BLaER1 treated with 17β-estradiol and CSF1 and Interleukin-3, amounts not matched to agents 10 nM and 100 nM (cell line): ENCODE results near the gene FARS2.

Experiments used
- H3K27ac ChIP-seq, 11 experiments: shearing (Covaris generic); formaldehyde crosslinking; 2 replicates each; pipeline ENCODE4 v1.8.1; 2022
- H3K27me3 ChIP-seq, 11 experiments: shearing (Covaris generic); formaldehyde crosslinking; 2 replicates each; pipeline ENCODE4 v1.8.1; 2022
- H3K36me3 ChIP-seq, 11 experiments: shearing (Covaris generic); formaldehyde crosslinking; 2 replicates each; pipeline ENCODE4 v1.8.1; 2022
- H3K4me1 ChIP-seq, 10 experiments: shearing (Covaris generic); formaldehyde crosslinking; 2 replicates each; pipeline ENCODE4 v1.8.1; 2022
- H3K4me2 ChIP-seq, 11 experiments: shearing (Covaris generic); formaldehyde crosslinking; 2 replicates each; pipeline ENCODE4 v1.8.1; 2022
- H3K4me3 ChIP-seq, 10 experiments: shearing (Covaris generic); formaldehyde crosslinking; 2 replicates each; pipeline ENCODE4 v1.8.1; 2022
- H3K9ac ChIP-seq, 11 experiments: shearing (Covaris generic); formaldehyde crosslinking; 2 replicates each; pipeline ENCODE4 v1.8.1; 2022
- H3K9me3 ChIP-seq, 11 experiments: shearing (Covaris generic); formaldehyde crosslinking; replicated peaks in 1 of 11; 2 replicates each; pipeline ENCODE4 v1.8.1; 2022
- H4K20me1 ChIP-seq, 11 experiments: shearing (Covaris generic); formaldehyde crosslinking; 2 replicates each; pipeline ENCODE4 v1.8.1; 2022
- Cebpa-rat ChIP-seq, 11 experiments: shearing (Covaris generic); IDR thresholded peaks; 2 replicates each; pipeline ENCODE4 v1.8.1; 2022

The FARS2 gene

DNA sequence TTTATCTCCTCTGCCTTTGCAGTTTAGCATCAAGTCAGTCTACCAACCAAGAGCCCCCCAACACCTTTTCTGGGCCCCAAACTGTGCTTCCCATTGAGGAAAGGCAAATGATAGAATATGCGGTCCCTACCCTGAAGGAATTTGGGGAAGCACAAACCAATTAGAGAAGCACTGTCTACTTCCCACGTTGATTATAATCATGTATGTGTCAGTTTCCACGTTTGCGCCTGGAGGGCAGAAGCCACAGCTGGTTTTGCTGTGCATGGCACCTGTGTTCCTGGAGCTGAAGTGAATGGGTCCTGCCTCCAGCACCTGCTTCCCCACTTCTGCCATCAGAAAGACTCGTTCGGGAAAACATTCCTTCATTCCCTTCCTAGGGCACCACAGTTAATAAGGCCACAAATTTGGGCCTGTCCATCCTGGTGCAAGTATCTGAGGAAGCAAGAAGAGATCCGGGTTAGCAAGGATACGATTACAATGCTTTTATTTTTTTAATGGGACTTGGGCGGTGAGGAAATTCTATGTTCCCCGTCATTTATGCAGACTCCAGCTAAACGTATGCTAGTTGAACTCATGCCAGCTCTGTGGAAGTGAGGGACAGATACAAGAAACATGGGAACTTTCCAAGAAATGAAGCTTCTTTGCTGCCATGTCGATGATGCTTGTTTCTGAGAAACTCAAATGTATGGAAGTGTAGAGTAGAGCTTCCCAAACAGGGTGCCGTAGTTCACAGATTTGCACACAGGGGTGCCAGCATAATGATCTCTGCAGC lies 411.9 kb downstream of the FARS2 start:
- Histone ChIP-seq H3K4me2 (peak overlapping the region in 5 of 11 experiments; percentile 68 to 79 (median 76); a peak in 9 of 22 replicates), H3K4me1 (peaks cover 14 to 56% (median 22%) of the 10 kb centered on the region in 10 experiments), H3K27ac (peak overlapping the region in 2 of 11 experiments; percentile 18 to 81; a peak in 2 of 22 replicates), H4K20me1 (no peaks in the 10 kb centered on the region), H3K9ac (no peak overlapping the region), H3K9me3 (peaks cover 0 to 12% (median 8%) of the 10 kb centered on the region in 11 experiments; a peak in 11 of 22 replicates), H3K27me3 (no peaks in the 10 kb centered on the region), H3K4me3 (no peak overlapping the region), H3K36me3 (peaks cover 0 to 8% (median 0%) of the 10 kb centered on the region in 11 experiments; a peak in 2 of 22 replicates)
- TF ChIP-seq Cebpa-rat (IDR thresholded peaks at IDR 0.05) = no peak

DNA sequence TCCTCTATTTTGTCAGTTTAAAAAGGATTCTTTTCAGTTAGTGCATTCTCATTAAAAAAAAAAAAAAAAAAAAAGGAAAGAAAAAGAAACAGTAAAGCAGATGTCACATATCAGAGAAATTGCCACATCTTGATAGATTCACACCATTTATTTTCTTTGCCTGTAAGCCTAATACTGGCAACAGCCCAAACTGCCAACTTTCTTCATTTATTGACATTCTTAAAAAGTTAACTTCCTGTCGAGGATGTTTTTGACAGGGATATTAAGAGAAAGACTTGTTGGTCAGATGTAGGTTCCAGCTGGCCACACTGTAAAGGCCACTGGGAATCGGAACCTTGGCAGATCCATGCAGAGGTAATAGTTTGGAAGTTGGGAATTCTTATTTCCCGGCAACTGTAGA lies 412.8 kb downstream of the FARS2 start:
- Histone ChIP-seq H3K27me3 (no peaks in the 10 kb centered on the region), H3K9me3 (peaks cover 0 to 12% (median 8%) of the 10 kb centered on the region in 11 experiments; a peak in 11 of 22 replicates), H3K4me1 (peaks cover 12 to 59% (median 23%) of the 10 kb centered on the region in 10 experiments), H3K36me3 (peaks cover 0 to 8% (median 0%) of the 10 kb centered on the region in 11 experiments; a peak in 2 of 22 replicates), H3K9ac (no peak overlapping the region), H3K4me2 (peak overlapping the region in 2 of 11 experiments; percentile 74 to 79; a peak in 5 of 22 replicates), H3K4me3 (no peak overlapping the region), H3K27ac (no peak overlapping the region), H4K20me1 (no peaks in the 10 kb centered on the region)
- TF ChIP-seq Cebpa-rat (IDR thresholded peaks at IDR 0.05) = no peak

GRCh38 chr6:5674721-5675120 lies 413.4 kb downstream of the FARS2 start:
- no peak overlapping the region for H3K9ac ChIP-seq
- H3K27ac ChIP-seq = peak overlapping the region in 1 of 11 experiments; percentile 14; a peak in 1 of 22 replicates
- peaks cover 18 to 65% (median 29%) of the 10 kb centered on the region in 10 experiments for H3K4me1 ChIP-seq
- peaks cover 0 to 8% (median 0%) of the 10 kb centered on the region in 11 experiments; a peak in 2 of 22 replicates for H3K36me3 ChIP-seq
- TF ChIP-seq Cebpa-rat (IDR thresholded peaks at IDR 0.05) = no peak
- no peaks in the 10 kb centered on the region for H3K27me3 ChIP-seq
- peaks cover 0 to 12% (median 8%) of the 10 kb centered on the region in 11 experiments; a peak in 11 of 22 replicates for H3K9me3 ChIP-seq
- peak overlapping the region in 2 of 11 experiments; percentile 74 to 79; a peak in 5 of 22 replicates for H3K4me2 ChIP-seq
- no peaks in the 10 kb centered on the region for H4K20me1 ChIP-seq
- no peak overlapping the region for H3K4me3 ChIP-seq

DNA sequence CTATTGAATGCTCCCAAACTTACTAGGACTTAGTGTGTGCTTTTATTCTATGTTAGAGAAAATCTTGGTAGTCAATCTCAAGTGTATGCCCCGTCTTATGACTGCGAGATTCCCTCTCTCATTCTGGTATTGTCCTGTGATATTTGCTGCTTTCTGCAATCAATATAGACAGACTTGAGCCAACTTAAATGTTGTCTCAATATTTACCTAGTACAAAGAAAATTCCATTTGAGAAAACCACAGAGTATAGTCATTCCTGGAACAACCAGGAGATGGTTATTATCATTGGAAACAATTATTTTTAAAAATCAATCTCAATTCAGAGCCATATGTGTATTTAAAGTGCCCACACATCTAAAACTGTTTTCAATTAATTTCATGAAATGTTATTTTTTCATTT lies 415.4 kb downstream of the FARS2 start:
- Histone ChIP-seq H3K27ac (no peak overlapping the region), H3K9me3 (peaks cover 0 to 10% (median 5%) of the 10 kb centered on the region in 11 experiments; a peak in 11 of 22 replicates), H4K20me1 (no peaks in the 10 kb centered on the region), H3K4me2 (no peak overlapping the region), H3K4me1 (peaks cover 29 to 70% (median 37%) of the 10 kb centered on the region in 10 experiments), H3K4me3 (no peak overlapping the region), H3K36me3 (peaks cover 0 to 6% (median 0%) of the 10 kb centered on the region in 11 experiments; a peak in 2 of 22 replicates), H3K27me3 (no peaks in the 10 kb centered on the region), H3K9ac (no peak overlapping the region)
- no peak for TF ChIP-seq Cebpa-rat (IDR thresholded peaks at IDR 0.05)

GRCh38 chr6:5677219-5678000 lies 416.1 kb downstream of the FARS2 start:
- H3K27me3 ChIP-seq = no peaks in the 10 kb centered on the region
- H3K27ac ChIP-seq = no peak overlapping the region
- H3K36me3 ChIP-seq = no peaks in the 10 kb centered on the region
- peaks cover 29 to 70% (median 33%) of the 10 kb centered on the region in 10 experiments for H3K4me1 ChIP-seq
- TF ChIP-seq Cebpa-rat (IDR thresholded peaks at IDR 0.05) = no peak
- H3K4me3 ChIP-seq = no peak overlapping the region
- H3K9ac ChIP-seq = no peak overlapping the region
- H4K20me1 ChIP-seq = no peaks in the 10 kb centered on the region
- no peak overlapping the region for H3K4me2 ChIP-seq
- H3K9me3 ChIP-seq = peaks cover 0 to 3% (median 0%) of the 10 kb centered on the region in 11 experiments; a peak in 2 of 22 replicates

GRCh38 chr6:5679270-5679669 lies 418.0 kb downstream of the FARS2 start:
- H3K9me3 ChIP-seq = peaks cover 0 to 11% (median 0%) of the 10 kb centered on the region in 11 experiments; a peak in 4 of 22 replicates
- peaks cover 27 to 54% (median 30%) of the 10 kb centered on the region in 10 experiments for H3K4me1 ChIP-seq
- H3K4me3 ChIP-seq = no peak overlapping the region
- no peaks in the 10 kb centered on the region for H3K36me3 ChIP-seq
- no peak for TF ChIP-seq Cebpa-rat (IDR thresholded peaks at IDR 0.05)
- peak overlapping the region in 7 of 11 experiments; percentile 10 to 41 (median 39); a peak in 10 of 22 replicates for H3K27ac ChIP-seq
- no peaks in the 10 kb centered on the region for H3K27me3 ChIP-seq
- no peaks in the 10 kb centered on the region for H4K20me1 ChIP-seq
- H3K4me2 ChIP-seq = peak overlapping the region; percentile 43 to 84 (median 68)
- no peak overlapping the region for H3K9ac ChIP-seq

GRCh38 chr6:5679691-5680090 lies 418.4 kb downstream of the FARS2 start:
- H3K27ac ChIP-seq = peak overlapping the region in 7 of 11 experiments; percentile 10 to 42 (median 39); a peak in 14 of 22 replicates
- H3K4me3 ChIP-seq = no peak overlapping the region
- H3K36me3 ChIP-seq = no peaks in the 10 kb centered on the region
- H3K9ac ChIP-seq = no peak overlapping the region
- peaks cover 0 to 11% (median 0%) of the 10 kb centered on the region in 11 experiments; a peak in 4 of 22 replicates for H3K9me3 ChIP-seq
- TF ChIP-seq Cebpa-rat (IDR thresholded peaks at IDR 0.05) = no peak
- no peaks in the 10 kb centered on the region for H4K20me1 ChIP-seq
- H3K4me2 ChIP-seq = peak overlapping the region; percentile 43 to 84 (median 68)
- peaks cover 27 to 50% (median 30%) of the 10 kb centered on the region in 10 experiments for H3K4me1 ChIP-seq
- H3K27me3 ChIP-seq = no peaks in the 10 kb centered on the region

DNA sequence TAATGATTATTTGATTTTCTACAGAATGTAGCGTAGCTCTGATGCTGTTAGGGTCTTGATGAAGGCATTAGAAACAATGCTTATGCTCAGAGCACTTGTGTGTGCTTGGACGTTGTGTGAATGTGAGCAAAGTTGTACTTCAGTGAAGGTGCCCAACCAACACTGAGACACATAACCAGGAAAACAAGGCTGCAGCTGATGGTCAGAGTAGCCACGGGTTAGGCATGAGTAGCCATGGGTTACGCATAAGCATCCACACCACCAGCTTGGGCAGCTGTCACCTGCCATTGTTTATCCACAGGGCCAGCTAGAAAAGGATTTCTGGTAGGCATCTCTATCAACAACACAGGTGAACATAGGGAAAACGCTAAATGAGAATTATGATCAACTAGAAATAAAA lies 418.8 kb downstream of the FARS2 start:
- Histone ChIP-seq H4K20me1 (no peaks in the 10 kb centered on the region), H3K9me3 (peaks cover 0 to 11% (median 0%) of the 10 kb centered on the region in 11 experiments; a peak in 4 of 22 replicates), H3K36me3 (no peaks in the 10 kb centered on the region), H3K4me2 (peak overlapping the region; percentile 43 to 84 (median 68)), H3K4me1 (peaks cover 27 to 46% (median 30%) of the 10 kb centered on the region in 10 experiments), H3K9ac (no peak overlapping the region), H3K27me3 (no peaks in the 10 kb centered on the region), H3K4me3 (no peak overlapping the region), H3K27ac (peak overlapping the region in 7 of 11 experiments; percentile 10 to 42 (median 39); a peak in 11 of 22 replicates)
- TF ChIP-seq Cebpa-rat (IDR thresholded peaks at IDR 0.05) = no peak
